Motor neuron (in vitro differentiated cells): Measurements from ENCODE around the gene SNAPC2. TPM values are rescaled to one million over a fixed set of nuclear protein-coding genes. Genes with fewer than 3 reads are reported as not detected.
A peak's percentile ranks its signal among the peaks of the same experiment; 100 is the strongest.
"Not testable (repeated sequence)": the region's sequence is repeated elsewhere in the genome, so short reads cannot be mapped to it uniquely, and the experiment has no call there.

ENCODE experiments used
- ATAC-seq, 8 experiments: fragments of 200-7000 bp; cut with Tn5 transposase; replicated peaks in 6 of 8; 2 replicates each; pipeline ENCODE4 v1.8.0; 2021; ENCODE audit warnings: mild to moderate bottlenecking in 8 of 8, moderate library complexity in 8 of 8
- H3K27ac ChIP-seq, 2 donors: fragments of 250-450 bp; sonication (Bioruptor Pico); 2 replicates each; pipeline ENCODE4 v1.9.0; 2021; ENCODE audit warnings: antibody characterized with exemption in 2 of 2, mild to moderate bottlenecking in 2 of 2, moderate library complexity in 1 of 2
- H3K4me1 ChIP-seq, 2 donors: fragments of 250-450 bp; sonication (Bioruptor Pico); replicated peaks in 1 of 2; 2 replicates each; pipeline ENCODE4 v1.6.1; 2021; ENCODE audit warnings: antibody characterized with exemption in 2 of 2, mild to moderate bottlenecking in 2 of 2, moderate library complexity in 1 of 2
- H3K4me3 ChIP-seq, 5 donors: fragments of 250-450 bp; sonication (Bioruptor Pico); 2 replicates each; pipeline ENCODE4 v1.9.0; 2021; ENCODE audit warnings: antibody characterized with exemption in 5 of 5, mild to moderate bottlenecking in 5 of 5, moderate library complexity in 4 of 5
- WGBS, 10 experiments: fragments of 450-650 bp; shearing (Covaris generic); methylation state at CpG; one replicate each; pipeline ENCODE4 v1.0.0; 2022; 5-methylcytosine and 5-hydroxymethylcytosine counted together
- in situ Hi-C, 9 experiments: fragments of 400-800 bp; cut with MboI; loops; one replicate each; pipeline ENCODE4 v1.15.0; 2021; ENCODE audit warnings: low sequenced_read_pairs in 9 of 9, low pct_unique_long_range_greater_than_20kb in 2 of 9; ENCODE audit not compliant: unreplicated experiment in 9 of 9
- total RNA-seq, 8 experiments: library from RNA; unstranded; fragments of 300-600 nt; gene quantifications; 2 replicates each; pipeline versions ENCODE4 v1.2.3 to v1.2.4, GENCODE V29; 2022

Gene SNAPC2
- total RNA-seq, 8 experiments from 2014 or later, result 12.5 to 27.1 (median 19.1) TPM

DNA sequence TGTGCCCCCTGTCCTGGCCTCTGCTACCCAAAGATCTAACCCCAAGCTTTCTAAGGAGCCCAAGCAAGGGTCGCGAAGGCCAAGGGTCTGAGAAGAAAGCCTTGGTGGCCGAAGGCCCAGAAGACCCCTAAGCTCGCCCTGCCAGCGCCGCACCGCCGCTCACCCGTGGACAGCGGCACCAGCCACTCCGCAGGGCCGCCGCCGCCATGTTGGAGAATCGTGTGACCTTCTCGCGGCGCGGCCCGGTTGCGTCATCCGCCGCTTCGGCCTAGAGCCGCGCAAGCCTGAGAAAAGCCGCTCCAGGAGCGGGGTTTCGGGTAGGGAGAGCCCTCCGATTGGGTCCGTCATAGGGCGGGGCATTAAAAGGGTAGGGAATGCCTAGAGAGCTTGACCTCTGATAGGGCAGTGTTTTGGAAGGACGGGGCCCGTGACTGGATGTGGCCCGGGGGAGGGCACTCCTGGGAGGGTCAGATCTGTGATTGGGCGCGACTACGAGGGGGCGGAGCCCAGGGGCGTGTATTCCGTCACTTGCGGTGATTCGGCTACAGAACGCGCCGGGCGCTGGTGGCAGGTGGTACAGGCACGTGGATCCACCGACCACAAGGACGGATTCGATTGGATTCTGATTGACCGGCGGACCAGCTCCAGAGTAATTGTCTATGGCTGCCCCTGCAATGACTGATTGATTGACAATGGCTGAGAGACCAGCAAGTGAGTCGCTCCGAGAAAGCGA, 23.5 kb downstream of the SNAPC2 start, which contains the start of gene TIMM44:
TIMM44 (minus strand) TSS at position 223 of the 733 bp plus-strand sequence; CDS start at position 208, 15 bp downstream.
- peak; percentile 92 to 97 (median 94) for ATAC-seq
- Histone ChIP-seq H3K27ac (peak within 1 kb of the TSS; percentile 97), H3K4me1 (peaks cover 7 to 9% of the 10 kb centered on the region in 2 donors), H3K4me3 (peak within 1 kb of the TSS; percentile 70 to 85 (median 73))
- in situ Hi-C loops, result loop anchor here in 3 of 9 experiments (10.0 to 25.0 kb wide), 2 partner anchors 294 to 311 kb away; no protein-coding TSS in a partner anchor
- WGBS, 10 experiments, result 0 to 3% (median 0%) methylated on average over 1 to 19 of the region's 56 CpGs; no CpG with 5 or more reads in 4 of the 10 experiments

DNA sequence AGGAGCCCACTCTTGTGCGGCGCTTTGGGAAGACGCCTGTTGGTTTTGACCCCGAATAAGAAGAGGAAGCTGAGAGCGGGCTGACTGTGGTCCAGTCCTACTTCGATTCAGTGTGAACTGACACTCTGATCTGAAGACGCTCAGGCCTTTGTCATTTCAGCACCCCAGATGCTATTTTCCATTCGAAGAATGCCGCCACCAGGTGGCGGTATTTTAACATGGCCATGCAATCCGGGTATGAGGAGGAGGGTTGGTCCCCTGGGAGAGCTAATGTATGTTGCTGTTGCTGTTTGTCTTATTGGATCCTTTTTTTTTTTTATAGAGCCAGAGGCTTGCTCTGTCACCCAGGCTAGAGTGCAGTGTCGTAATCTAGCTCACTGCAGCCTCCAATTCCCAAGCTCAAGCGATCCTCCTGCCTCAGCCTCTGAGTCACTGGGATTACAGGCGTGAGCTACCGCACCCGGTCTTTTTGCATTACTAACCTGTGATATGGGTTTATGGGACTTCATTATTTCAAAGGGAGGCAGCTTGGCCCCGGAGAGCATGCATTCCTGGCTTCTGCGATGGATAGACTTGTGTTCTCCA, 24.1 kb downstream of the SNAPC2 start:
- 0 to 40% (median 24%) methylated on average over 1 to 10 of the region's 18 CpGs; no CpG with 5 or more reads in 1 of the 10 experiments for WGBS, 10 experiments
- Histone ChIP-seq H3K4me3 (peak overlapping the region; percentile 70 to 85 (median 73)), H3K27ac (peak overlapping the region; percentile 89 to 97), H3K4me1 (peaks cover 7 to 9% of the 10 kb centered on the region in 2 donors)
- ATAC-seq, result peak; percentile 39 to 57 (median 48)
- in situ Hi-C loops, result loop anchor here in 3 of 9 experiments (10.0 to 25.0 kb wide), 2 partner anchors 293 to 311 kb away; no protein-coding TSS in a partner anchor

DNA sequence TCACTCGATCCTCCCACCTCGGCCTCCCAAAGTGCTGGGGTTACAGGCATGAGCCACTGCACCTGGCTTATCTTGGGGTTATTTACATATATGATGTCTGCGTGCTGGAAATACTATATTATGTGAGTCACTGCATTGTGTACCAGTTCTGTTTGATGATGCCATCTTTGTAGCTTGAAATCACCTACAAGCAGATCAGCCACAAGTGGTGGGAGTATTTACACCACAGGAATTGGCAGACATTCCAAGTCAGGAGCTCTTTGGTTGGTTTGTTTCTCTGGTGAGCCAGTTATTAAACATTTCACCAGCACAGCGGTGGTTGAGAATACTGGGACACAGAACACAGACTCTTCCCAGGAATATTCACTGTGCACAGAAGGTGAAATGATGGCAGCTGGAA, 27.8 kb downstream of the SNAPC2 start:
- Histone ChIP-seq H3K4me3 (no peak overlapping the region), H3K4me1 (peaks cover 0 to 4% of the 10 kb centered on the region in 2 donors), H3K27ac (no peak overlapping the region)
- 75 to 100% (median 90%) methylated on average over 1 to 3 of the region's 4 CpGs; no CpG with 5 or more reads in 2 of the 10 experiments for WGBS, 10 experiments
- in situ Hi-C loops, result loop anchor here in 3 of 9 experiments (10.0 to 25.0 kb wide), 2 partner anchors 289 to 307 kb away; no protein-coding TSS in a partner anchor
- no peak for ATAC-seq

DNA sequence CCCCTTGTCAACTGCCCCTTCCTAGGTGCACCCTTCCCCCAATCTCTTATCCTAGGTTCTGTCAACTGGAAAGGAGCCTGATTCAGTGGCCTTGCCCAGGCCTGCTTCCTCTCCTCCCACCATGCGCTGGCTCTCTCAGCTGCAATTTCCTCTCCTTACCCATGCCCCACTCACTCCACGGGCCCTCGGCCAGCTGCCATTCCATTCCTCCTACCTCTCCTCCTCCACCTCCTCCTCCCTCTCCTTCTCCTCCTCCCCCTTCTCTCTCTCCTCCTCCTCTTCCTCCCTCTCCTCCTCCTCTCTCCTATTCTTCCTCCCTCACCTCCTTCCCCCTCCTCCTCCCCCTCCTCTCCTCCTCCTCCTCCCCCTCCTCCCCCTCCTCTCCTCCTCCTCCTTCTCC, 32.9 kb downstream of the SNAPC2 start:
- in situ Hi-C loops, result loop anchor here in 1 of 9 experiments (25.0 kb wide), 1 partner anchor 284 kb away; no protein-coding TSS in a partner anchor
- Histone ChIP-seq H3K27ac (no peak overlapping the region), H3K4me3 (no peak overlapping the region), H3K4me1 (no peaks in the 10 kb centered on the region)
- WGBS, 10 experiments, result 0 to 36% methylated on average over 1 to 3 of the region's 3 CpGs; no CpG with 5 or more reads in 8 of the 10 experiments
- ATAC-seq, result peak in 3 of 8 experiments; percentile 13 to 20 (median 17)

DNA sequence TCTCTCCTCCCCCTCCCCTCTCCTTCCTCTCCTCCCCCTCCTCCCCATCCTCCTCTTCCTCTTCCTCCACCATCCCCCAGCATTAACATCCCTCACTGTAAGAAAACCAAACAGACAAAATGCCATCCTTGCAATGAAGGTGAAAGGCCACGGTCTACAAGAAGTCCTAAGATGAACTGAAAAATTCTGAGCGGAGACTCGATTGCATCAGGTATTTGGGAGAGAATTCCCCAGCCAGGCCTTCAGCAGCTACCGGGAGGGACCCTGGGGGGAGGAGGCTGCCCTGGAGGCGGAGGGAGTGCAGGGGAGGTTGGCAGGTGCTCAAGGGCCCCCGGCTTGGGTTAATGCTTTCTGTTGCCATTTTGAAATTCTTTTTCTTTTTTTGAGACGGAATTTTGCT, 33.4 kb downstream of the SNAPC2 start:
- Histone ChIP-seq H3K4me1 (no peaks in the 10 kb centered on the region), H3K4me3 (no peak overlapping the region), H3K27ac (no peak overlapping the region)
- in situ Hi-C loops, result loop anchor here in 1 of 9 experiments (25.0 kb wide), 1 partner anchor 284 kb away; no protein-coding TSS in a partner anchor
- WGBS, 10 experiments, result 62 to 90% (median 82%) methylated on average over 2 to 6 of the region's 7 CpGs; no CpG with 5 or more reads in 6 of the 10 experiments
- ATAC-seq, result no peak

DNA sequence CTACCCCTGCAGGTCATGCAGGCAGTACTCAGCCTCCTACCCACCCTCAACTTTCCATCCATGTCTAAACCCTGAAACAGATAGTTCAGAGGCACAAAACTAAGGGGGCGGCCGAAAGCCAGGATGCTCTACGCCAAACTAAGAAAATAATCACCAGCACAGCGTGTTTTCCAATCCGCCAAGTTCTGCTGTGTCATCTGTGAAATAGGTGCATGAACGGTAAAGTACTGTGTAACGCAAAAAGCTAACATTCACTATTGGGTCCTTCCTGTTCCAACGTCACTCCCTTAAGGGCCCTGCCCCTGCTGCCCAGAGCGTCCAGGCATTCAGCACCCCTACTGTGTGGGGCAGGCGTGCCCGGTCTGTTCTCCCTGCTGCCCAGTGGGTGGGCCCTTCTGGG, 35.6 kb downstream of the SNAPC2 start:
- 80 to 100% (median 91%) methylated on average over 1 to 7 of the region's 11 CpGs; no CpG with 5 or more reads in 7 of the 10 experiments for WGBS, 10 experiments
- no peak overlapping the region for H3K27ac ChIP-seq
- no peak for ATAC-seq
- no peaks in the 10 kb centered on the region for H3K4me1 ChIP-seq
- H3K4me3 ChIP-seq, result no peak overlapping the region
- in situ Hi-C loops, result loop anchor here in 1 of 9 experiments (25.0 kb wide), 1 partner anchor 282 kb away; no protein-coding TSS in a partner anchor

DNA sequence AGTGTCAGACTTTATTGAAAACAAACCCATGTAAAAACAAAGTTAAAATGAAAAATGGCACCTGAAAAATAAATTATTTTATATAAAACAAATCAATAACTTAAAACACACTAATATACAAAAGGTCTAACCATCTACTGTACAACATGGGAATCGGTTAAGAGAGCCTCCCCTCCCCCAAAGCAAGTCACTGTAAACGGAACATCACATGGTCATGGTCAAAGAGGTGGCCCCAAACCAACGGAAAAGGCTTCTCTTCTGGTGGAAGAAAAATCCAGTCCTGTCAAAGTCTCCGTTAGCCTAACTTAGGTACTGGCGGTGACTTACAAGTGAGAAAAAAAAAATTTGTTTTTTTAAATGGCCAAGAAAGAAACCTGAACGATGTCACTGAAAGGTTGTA, 39.1 kb downstream of the SNAPC2 start:
- Histone ChIP-seq H3K4me1 (no peaks in the 10 kb centered on the region), H3K27ac (no peak overlapping the region), H3K4me3 (no peak overlapping the region)
- in situ Hi-C loops, result loop anchor here in 1 of 9 experiments (25.0 kb wide), 1 partner anchor 278 kb away; no protein-coding TSS in a partner anchor
- 44 to 100% (median 80%) methylated on average over 1 to 6 of the region's 6 CpGs; no CpG with 5 or more reads in 1 of the 10 experiments for WGBS, 10 experiments
- no peak for ATAC-seq

DNA sequence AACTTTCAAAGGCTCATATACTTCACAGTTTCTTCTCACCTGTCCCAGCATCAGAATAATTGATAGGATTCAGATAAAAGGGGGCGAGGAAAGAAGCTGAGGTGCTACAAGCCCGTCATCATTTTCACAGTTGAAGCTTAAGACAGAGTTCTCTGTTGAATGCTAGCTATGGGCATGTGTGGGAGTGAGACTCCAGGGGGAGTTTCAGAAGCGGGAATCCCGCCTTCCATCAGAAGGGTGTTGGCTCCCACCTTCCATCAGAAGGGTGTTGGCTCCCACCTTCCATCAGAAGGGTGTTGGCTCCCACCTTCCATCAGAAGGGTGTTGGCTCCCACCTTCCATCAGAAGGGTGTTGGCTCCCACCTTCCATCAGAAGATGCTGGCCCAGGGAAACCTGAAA, 40.9 kb downstream of the SNAPC2 start:
- in situ Hi-C loops, result loop anchor here in 1 of 9 experiments (25.0 kb wide), 1 partner anchor 276 kb away; no protein-coding TSS in a partner anchor
- WGBS, 10 experiments, result 80 to 100% (median 96%) methylated on average over 1 to 4 of the region's 4 CpGs; no CpG with 5 or more reads in 4 of the 10 experiments
- ATAC-seq, H3K4me1 ChIP-seq, H3K27ac ChIP-seq, H3K4me3 ChIP-seq: not testable (repeated sequence)

DNA sequence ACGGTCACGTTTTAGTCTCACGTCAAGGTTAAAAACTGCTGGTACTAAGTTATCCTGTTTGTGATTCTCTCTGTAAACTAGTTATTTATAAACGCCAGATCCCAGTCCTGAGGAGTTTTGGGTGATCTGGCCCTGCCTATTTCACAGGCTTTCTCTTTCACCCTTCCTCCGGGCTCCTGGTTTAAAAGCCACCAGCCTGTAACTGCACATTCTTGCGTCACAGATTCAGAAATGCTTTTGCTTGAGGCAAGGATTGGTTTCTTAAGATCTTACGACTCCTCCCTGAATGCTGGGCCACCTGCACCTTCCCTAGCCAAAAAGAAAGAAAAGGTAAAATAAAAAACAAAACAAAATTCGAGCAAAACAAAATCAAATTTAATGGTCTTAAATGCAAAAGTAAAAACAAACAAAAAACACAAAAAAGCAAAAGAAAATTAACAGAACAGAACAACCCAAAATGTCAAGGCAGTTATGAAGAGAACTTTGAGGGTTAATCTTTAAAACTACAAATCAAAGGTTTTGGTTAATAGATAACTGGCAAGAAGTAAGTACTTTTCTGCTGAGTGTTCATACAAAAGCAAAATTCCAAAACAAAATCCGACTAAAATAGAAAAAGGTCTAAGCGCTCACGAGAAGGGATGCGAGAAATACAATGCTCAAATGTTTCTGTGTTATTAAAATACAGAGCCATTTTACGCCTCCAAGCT, 41.9 kb downstream of the SNAPC2 start:
- no peaks in the 10 kb centered on the region for H3K4me1 ChIP-seq
- no peak for ATAC-seq
- 62 to 91% (median 82%) methylated on average over 3 to 13 of the region's 13 CpGs for WGBS, 10 experiments
- in situ Hi-C loops, result loop anchor here in 1 of 9 experiments (25.0 kb wide), 1 partner anchor 275 kb away; no protein-coding TSS in a partner anchor
- no peak overlapping the region for H3K27ac ChIP-seq
- no peak overlapping the region for H3K4me3 ChIP-seq

DNA sequence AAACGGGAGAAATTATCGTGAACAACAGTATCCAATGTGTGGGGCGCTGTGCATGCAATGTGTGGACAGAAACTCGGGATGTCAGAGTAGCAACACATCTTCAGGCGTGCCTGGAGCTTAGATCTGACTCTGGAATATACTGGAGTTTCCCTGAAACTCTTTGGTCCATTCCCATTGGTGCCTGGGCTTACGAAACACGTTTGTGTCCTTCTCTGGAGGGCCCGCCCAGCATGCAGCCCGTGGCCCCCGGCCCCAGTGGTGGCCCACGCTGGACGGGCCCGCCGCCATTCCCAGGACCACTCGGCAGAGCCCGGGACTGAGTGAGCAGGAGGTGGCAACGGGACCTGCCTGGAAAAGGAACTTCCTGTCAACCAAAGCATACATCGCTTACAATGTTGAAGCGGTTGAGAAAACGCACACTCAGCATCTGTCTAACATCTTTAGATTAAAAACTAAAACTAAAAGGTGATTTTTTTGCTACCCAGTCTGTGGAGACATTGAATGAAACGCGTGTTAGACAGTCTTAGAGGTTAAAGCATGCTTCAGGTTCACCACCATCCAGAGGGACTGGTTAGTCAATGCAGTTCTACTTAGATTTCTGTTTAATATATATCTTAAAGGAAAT, 42.6 kb downstream of the SNAPC2 start:
- no peak for ATAC-seq
- H3K4me1 ChIP-seq, result no peaks in the 10 kb centered on the region
- H3K27ac ChIP-seq, result no peak overlapping the region
- H3K4me3 ChIP-seq, result no peak overlapping the region
- in situ Hi-C loops, result loop anchor here in 1 of 9 experiments (25.0 kb wide), 1 partner anchor 275 kb away; no protein-coding TSS in a partner anchor
- WGBS, 10 experiments, result 78 to 100% (median 95%) methylated on average over 1 to 12 of the region's 22 CpGs; no CpG with 5 or more reads in 2 of the 10 experiments

DNA sequence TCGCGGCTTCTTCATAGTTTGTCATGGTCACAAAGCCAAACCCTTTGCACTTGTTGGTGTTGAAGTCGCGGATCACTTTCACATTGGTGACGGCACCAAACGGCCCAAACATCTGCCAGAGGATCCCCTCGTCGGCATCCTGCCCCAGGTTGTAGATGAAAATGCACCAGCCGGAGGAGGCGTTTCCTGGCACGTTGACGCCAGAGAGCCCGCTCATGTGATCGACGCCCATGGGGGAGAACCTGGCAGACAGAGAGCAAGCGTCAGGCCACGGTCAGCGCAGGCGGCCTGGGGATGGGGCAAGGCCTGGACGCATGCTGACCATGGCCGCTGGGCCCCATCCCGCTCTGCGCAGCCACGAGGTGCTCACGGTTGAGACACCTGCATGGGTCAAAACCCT, 43.4 kb downstream of the SNAPC2 start:
- WGBS, 10 experiments, result 80 to 100% (median 96%) methylated on average over 1 to 15 of the region's 25 CpGs; no CpG with 5 or more reads in 2 of the 10 experiments
- ATAC-seq, result peak in 2 of 8 experiments; percentile 19 to 22
- Histone ChIP-seq H3K4me3 (no peak overlapping the region), H3K27ac (no peak overlapping the region), H3K4me1 (no peaks in the 10 kb centered on the region)
- in situ Hi-C loops, result loop anchor here in 1 of 9 experiments (25.0 kb wide), 1 partner anchor 274 kb away; no protein-coding TSS in a partner anchor
